RWPE2 (cell line): ENCODE measurements around the gene ACAP3.
A peak's percentile ranks its signal among the peaks of the same experiment; 100 is the strongest.

Source experiments
- ATAC-seq: fragments of 200-7000 bp; cut with Tn5 transposase; 3 replicates; pipeline ENCODE4 v1.9.1; 2021; ENCODE audit warnings: low read depth
- DNase-seq: peaks from one replicate; pipeline ENCODE4 v3.0.0-alpha.2; 2020; ENCODE audit warnings: low spot score
- H3K27ac ChIP-seq: fragments of 450-650 bp; 2 replicates; pipeline ENCODE4 v1.5.1; 2017; ENCODE audit warnings: mild to moderate bottlenecking; ENCODE audit not compliant: poor library complexity, severe bottlenecking
- H3K27me3 ChIP-seq: fragments of 250-450 bp; sonication (Bioruptor Pico); 2 replicates; pipeline ENCODE4 v1.5.1; 2021; ENCODE audit warnings: mild to moderate bottlenecking, moderate library complexity; ENCODE audit not compliant: insufficient read depth, poor library complexity, severe bottlenecking
- H3K36me3 ChIP-seq: fragments of 250-450 bp; sonication (Bioruptor Pico); 2 replicates; pipeline ENCODE4 v1.5.1; 2020; ENCODE audit warnings: low read depth, mild to moderate bottlenecking, moderate library complexity
- H3K4me1 ChIP-seq: fragments of 250-450 bp; sonication (Bioruptor Pico); 2 replicates; pipeline ENCODE4 v1.5.1; 2021; ENCODE audit warnings: mild to moderate bottlenecking, moderate library complexity; ENCODE audit not compliant: insufficient read depth, poor library complexity, severe bottlenecking
- H3K4me3 ChIP-seq: fragments of 250-450 bp; sonication (Bioruptor Pico); 2 replicates; pipeline ENCODE4 v1.5.1; 2021; ENCODE audit warnings: mild to moderate bottlenecking, moderate library complexity; ENCODE audit not compliant: severe bottlenecking
- H3K9me3 ChIP-seq: fragments of 250-450 bp; sonication (Bioruptor Pico); 2 replicates; pipeline ENCODE4 v1.5.1; 2021; ENCODE audit warnings: mild to moderate bottlenecking, moderate library complexity; ENCODE audit not compliant: severe bottlenecking
- CTCF ChIP-seq: fragments of 450-650 bp; IDR thresholded peaks from one replicate; pipeline ENCODE4 v1.5.1; 2017; ENCODE audit warnings: mild to moderate bottlenecking, moderate library complexity; ENCODE audit not compliant: poor library complexity, severe bottlenecking

The ACAP3 gene

GRCh38 chr1:1264868-1265272, 42.9 kb downstream of the ACAP3 start:
- Histone ChIP-seq H3K9me3 (no peaks in the 10 kb centered on the region), H3K4me3 (no peak overlapping the region), H3K27me3 (no peaks in the 10 kb centered on the region), H3K36me3 (peaks cover 88% of the 10 kb centered on the region), H3K4me1 (peaks cover 12% of the 10 kb centered on the region), H3K27ac (peak overlapping the region; percentile 76)
- ATAC-seq (peak; percentile 83), DNase-seq (peak; percentile 83)
- TF ChIP-seq CTCF = peak; percentile 38

- peaks cover 90% of the 10 kb centered on the region for H3K36me3 ChIP-seq
Observed at GRCh38 chr1:1264026-1264425, 43.7 kb downstream of the ACAP3 start.

GRCh38 chr1:1262758-1263157, 45.0 kb downstream of the ACAP3 start:
- no peaks in the 10 kb centered on the region for H3K9me3 ChIP-seq
- DNase-seq (no peak), ATAC-seq (no peak)
- H3K4me3 ChIP-seq = no peak overlapping the region
- no peak overlapping the region for H3K27ac ChIP-seq
- no peak for TF ChIP-seq CTCF
- peaks cover 12% of the 10 kb centered on the region for H3K4me1 ChIP-seq
- no peaks in the 10 kb centered on the region for H3K27me3 ChIP-seq
- peaks cover 83% of the 10 kb centered on the region for H3K36me3 ChIP-seq

More at GRCh38 chr1:1264026-1264425, 43.7 kb downstream of the ACAP3 start:
- Histone ChIP-seq H3K9me3 (no peaks in the 10 kb centered on the region), H3K4me1 (peaks cover 12% of the 10 kb centered on the region), H3K27me3 (no peaks in the 10 kb centered on the region), H3K27ac (peak overlapping the region; percentile 76), H3K4me3 (no peak overlapping the region)
- no peak for ATAC-seq
- DNase-seq = no peak
- TF ChIP-seq CTCF = no peak

- TF ChIP-seq CTCF = no peak
- DNase-seq (no peak), ATAC-seq (no peak)
- Histone ChIP-seq H3K27ac (no peak overlapping the region), H3K4me1 (peaks cover 12% of the 10 kb centered on the region), H3K27me3 (no peaks in the 10 kb centered on the region), H3K9me3 (no peaks in the 10 kb centered on the region), H3K4me3 (no peak overlapping the region), H3K36me3 (peaks cover 76% of the 10 kb centered on the region)
Observed at GRCh38 chr1:1262071-1262470, 45.7 kb downstream of the ACAP3 start.

GRCh38 chr1:1260843-1261560, 46.7 kb downstream of the ACAP3 start:
- peaks cover 12% of the 10 kb centered on the region for H3K4me1 ChIP-seq
- no peak overlapping the region for H3K4me3 ChIP-seq
- H3K36me3 ChIP-seq = peaks cover 75% of the 10 kb centered on the region
- no peak for DNase-seq
- H3K27me3 ChIP-seq = no peaks in the 10 kb centered on the region
- no peak for TF ChIP-seq CTCF
- ATAC-seq = no peak
- H3K9me3 ChIP-seq = no peaks in the 10 kb centered on the region
- H3K27ac ChIP-seq = no peak overlapping the region
